A673 (cell line): ENCODE data around the gene DYRK3.

Experiments used
- EZH2 ChIP-seq: fragments of 200-600 bp; sonication (generic); IDR thresholded peaks from 2 replicates; pipeline ENCODE4 v1.6.1; 2017; ENCODE audit warnings: borderline replicate concordance, low read depth, mild to moderate bottlenecking, mixed read lengths, antibody characterized with exemption, low read length; ENCODE audit not compliant: poor library complexity, severe bottlenecking
- TF ChIP-seq, protein P1 (sequence below): fragments of 300-800, 200-600 bp; sonication (generic); conservative IDR thresholded peaks from 2 replicates; pipeline ENCODE4 v1.5.1; 2017; ENCODE audit warnings: low read depth, mild to moderate bottlenecking, antibody characterized with exemption, low read length, moderate library complexity, mixed read lengths

DNA sequence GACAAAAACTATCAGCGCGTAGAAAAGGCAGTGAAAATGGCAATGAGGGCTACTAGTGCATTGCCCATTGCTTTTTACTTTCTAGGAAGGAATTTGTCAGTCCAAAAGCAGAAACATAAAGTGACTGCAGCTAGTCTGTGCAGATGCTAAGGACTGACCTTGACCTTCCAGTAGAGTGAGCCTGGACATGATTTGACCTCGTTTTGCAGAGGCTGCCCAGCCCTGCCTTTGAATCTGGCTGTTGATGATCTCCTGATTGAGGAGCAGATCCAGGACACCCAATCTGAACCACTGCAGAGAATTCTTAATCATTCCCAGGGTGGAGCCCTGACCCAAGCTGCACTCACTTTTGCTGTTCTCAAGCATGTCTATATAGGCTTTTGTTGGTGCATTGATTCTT is 21.6 kb downstream of the DYRK3 start:
- TF ChIP-seq, protein P1, sequence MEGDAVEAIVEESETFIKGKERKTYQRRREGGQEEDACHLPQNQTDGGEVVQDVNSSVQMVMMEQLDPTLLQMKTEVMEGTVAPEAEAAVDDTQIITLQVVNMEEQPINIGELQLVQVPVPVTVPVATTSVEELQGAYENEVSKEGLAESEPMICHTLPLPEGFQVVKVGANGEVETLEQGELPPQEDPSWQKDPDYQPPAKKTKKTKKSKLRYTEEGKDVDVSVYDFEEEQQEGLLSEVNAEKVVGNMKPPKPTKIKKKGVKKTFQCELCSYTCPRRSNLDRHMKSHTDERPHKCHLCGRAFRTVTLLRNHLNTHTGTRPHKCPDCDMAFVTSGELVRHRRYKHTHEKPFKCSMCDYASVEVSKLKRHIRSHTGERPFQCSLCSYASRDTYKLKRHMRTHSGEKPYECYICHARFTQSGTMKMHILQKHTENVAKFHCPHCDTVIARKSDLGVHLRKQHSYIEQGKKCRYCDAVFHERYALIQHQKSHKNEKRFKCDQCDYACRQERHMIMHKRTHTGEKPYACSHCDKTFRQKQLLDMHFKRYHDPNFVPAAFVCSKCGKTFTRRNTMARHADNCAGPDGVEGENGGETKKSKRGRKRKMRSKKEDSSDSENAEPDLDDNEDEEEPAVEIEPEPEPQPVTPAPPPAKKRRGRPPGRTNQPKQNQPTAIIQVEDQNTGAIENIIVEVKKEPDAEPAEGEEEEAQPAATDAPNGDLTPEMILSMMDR: no peak
- no peak for TF ChIP-seq EZH2
